ENCODE measurements around the gene SLC25A23.
A peak's percentile ranks its signal among the peaks of the same experiment; 100 is the strongest.

SLC25A23 gene

GRCh38 chr19:6467384-6467783 is 7.8 kb upstream of the SLC25A23 start:
- Histone ChIP-seq H3K9me3 (ENCODE audit: control insufficient read depth, insufficient read depth, low read length) (no peaks in the 10 kb centered on the region), H3K36me3 (ENCODE audit: control insufficient read depth, insufficient read depth, low read length) (peaks cover 6% of the 10 kb centered on the region), H3K27me3 (ENCODE audit: control insufficient read depth, insufficient read depth, low read length) (no peaks in the 10 kb centered on the region), H3K27ac (ENCODE audit: low read length) (no peak overlapping the region), H3K4me1 (ENCODE audit: control insufficient read depth, insufficient read depth, low read length) (peaks cover 2% of the 10 kb centered on the region), H3K4me3 (ENCODE audit: low read length) (no peak overlapping the region)
- no CpG with 5 or more reads among the region's 8 CpGs for WGBS (ENCODE audit: insufficient coverage, insufficient read length)
- no peak for DNase-seq (ENCODE audit: low read depth, low spot score)

- no peaks in the 10 kb centered on the region for H3K9me3 ChIP-seq (ENCODE audit: control insufficient read depth, insufficient read depth, low read length)
- no peak overlapping the region; the same call in 1 of the 2 replicates for H3K4me3 ChIP-seq (ENCODE audit: low read length)
- no peaks in the 10 kb centered on the region for H3K27me3 ChIP-seq (ENCODE audit: control insufficient read depth, insufficient read depth, low read length)
- DNase-seq (ENCODE audit: low read depth, low spot score) = no peak
- peaks cover 6% of the 10 kb centered on the region for H3K36me3 ChIP-seq (ENCODE audit: control insufficient read depth, insufficient read depth, low read length)
- H3K4me1 ChIP-seq (ENCODE audit: control insufficient read depth, insufficient read depth, low read length) = peaks cover 2% of the 10 kb centered on the region
- WGBS (ENCODE audit: insufficient coverage, insufficient read length) = no CpG with 5 or more reads among the region's 21 CpGs
- no peak overlapping the region for H3K27ac ChIP-seq (ENCODE audit: low read length)
Measured at GRCh38 chr19:6466526-6467248, 7.1 kb upstream of the SLC25A23 start.

- no CpG with 5 or more reads among the region's 8 CpGs for WGBS (ENCODE audit: insufficient coverage, insufficient read length)
- no peaks in the 10 kb centered on the region for H3K9me3 ChIP-seq (ENCODE audit: control insufficient read depth, insufficient read depth, low read length)
- no peaks in the 10 kb centered on the region; the same call in 1 of the 2 replicates for H3K4me1 ChIP-seq (ENCODE audit: control insufficient read depth, insufficient read depth, low read length)
- no peak overlapping the region for H3K27ac ChIP-seq (ENCODE audit: low read length)
- no peak for DNase-seq (ENCODE audit: low read depth, low spot score)
- H3K36me3 ChIP-seq (ENCODE audit: control insufficient read depth, insufficient read depth, low read length) = peaks cover 6% of the 10 kb centered on the region
- no peak overlapping the region for H3K4me3 ChIP-seq (ENCODE audit: low read length)
- H3K27me3 ChIP-seq (ENCODE audit: control insufficient read depth, insufficient read depth, low read length) = no peaks in the 10 kb centered on the region
Measured at GRCh38 chr19:6465663-6466062, 6.1 kb upstream of the SLC25A23 start.

GRCh38 chr19:6465006-6465405 is 5.4 kb upstream of the SLC25A23 start:
- no peak overlapping the region for H3K27ac ChIP-seq (ENCODE audit: low read length)
- no peak for DNase-seq (ENCODE audit: low read depth, low spot score)
- WGBS (ENCODE audit: insufficient coverage, insufficient read length) = no CpG with 5 or more reads among the region's 9 CpGs
- H3K36me3 ChIP-seq (ENCODE audit: control insufficient read depth, insufficient read depth, low read length) = peaks cover 6% of the 10 kb centered on the region; the same call in 1 of the 2 replicates
- peak overlapping the region; percentile 79; the same call in 1 of the 2 replicates for H3K4me3 ChIP-seq (ENCODE audit: low read length)
- H3K27me3 ChIP-seq (ENCODE audit: control insufficient read depth, insufficient read depth, low read length) = no peaks in the 10 kb centered on the region
- H3K4me1 ChIP-seq (ENCODE audit: control insufficient read depth, insufficient read depth, low read length) = no peaks in the 10 kb centered on the region; the same call in 1 of the 2 replicates
- no peaks in the 10 kb centered on the region for H3K9me3 ChIP-seq (ENCODE audit: control insufficient read depth, insufficient read depth, low read length)

GRCh38 chr19:6464070-6464873 is 4.7 kb upstream of the SLC25A23 start, which contains the start of gene CRB3:
Gene CRB3 (plus strand): TSS chr19:6464271. CDS start chr19:6464702, 431 bp downstream.
- H3K4me3 ChIP-seq (ENCODE audit: low read length) = peak within 1 kb of the TSS; percentile 79
- H3K27me3 ChIP-seq (ENCODE audit: control insufficient read depth, insufficient read depth, low read length) = no peaks in the 10 kb centered on the region
- no peaks in the 10 kb centered on the region for H3K9me3 ChIP-seq (ENCODE audit: control insufficient read depth, insufficient read depth, low read length)
- no CpG with 5 or more reads among the region's 65 CpGs for WGBS (ENCODE audit: insufficient coverage, insufficient read length)
- no peak within 1 kb of the TSS for H3K27ac ChIP-seq (ENCODE audit: low read length)
- DNase-seq (ENCODE audit: low read depth, low spot score) = peak; percentile 91
- H3K36me3 ChIP-seq (ENCODE audit: control insufficient read depth, insufficient read depth, low read length) = peaks cover 6% of the 10 kb centered on the region; the same call in 1 of the 2 replicates
- H3K4me1 ChIP-seq (ENCODE audit: control insufficient read depth, insufficient read depth, low read length) = no peaks in the 10 kb centered on the region; the same call in 1 of the 2 replicates

- no peak overlapping the region for H3K27ac ChIP-seq (ENCODE audit: low read length)
- WGBS (ENCODE audit: insufficient coverage, insufficient read length) = no CpG with 5 or more reads among the region's 57 CpGs
- no peaks in the 10 kb centered on the region for H3K27me3 ChIP-seq (ENCODE audit: control insufficient read depth, insufficient read depth, low read length)
Measured at GRCh38 chr19:6460099-6460884, 700 bp upstream of the SLC25A23 start.

GRCh38 chr19:6458695-6459261 is 814 bp downstream of the SLC25A23 start:
- WGBS (ENCODE audit: insufficient coverage, insufficient read length) = no CpG with 5 or more reads among the region's 16 CpGs
- H3K4me3 ChIP-seq (ENCODE audit: low read length) = peak overlapping the region; percentile 63
- peaks cover 7% of the 10 kb centered on the region for H3K36me3 ChIP-seq (ENCODE audit: control insufficient read depth, insufficient read depth, low read length)
- H3K9me3 ChIP-seq (ENCODE audit: control insufficient read depth, insufficient read depth, low read length) = peaks cover 2% of the 10 kb centered on the region; the same call in 1 of the 2 replicates
- DNase-seq (ENCODE audit: low read depth, low spot score) = no peak
- no peaks in the 10 kb centered on the region for H3K27me3 ChIP-seq (ENCODE audit: control insufficient read depth, insufficient read depth, low read length)
- no peak overlapping the region for H3K27ac ChIP-seq (ENCODE audit: low read length)
- H3K4me1 ChIP-seq (ENCODE audit: control insufficient read depth, insufficient read depth, low read length) = 0 out of 2 replicates have a peak, but pooled peaks cover 4% of the 10 kb centered on the region

More at GRCh38 chr19:6460099-6460884, 700 bp upstream of the SLC25A23 start:
- peak; percentile 90 for DNase-seq (ENCODE audit: low read depth, low spot score)
- Histone ChIP-seq H3K4me1 (ENCODE audit: control insufficient read depth, insufficient read depth, low read length) (peaks cover 4% of the 10 kb centered on the region; the same call in 1 of the 2 replicates), H3K4me3 (ENCODE audit: low read length) (peak overlapping the region; percentile 63; the same call in 1 of the 2 replicates), H3K36me3 (ENCODE audit: control insufficient read depth, insufficient read depth, low read length) (no peaks in the 10 kb centered on the region; the same call in 1 of the 2 replicates), H3K9me3 (ENCODE audit: control insufficient read depth, insufficient read depth, low read length) (no peaks in the 10 kb centered on the region)

GRCh38 chr19:6457958-6458694 is 1.5 kb downstream of the SLC25A23 start:
- no peak overlapping the region for H3K27ac ChIP-seq (ENCODE audit: low read length)
- 0 out of 2 replicates have a peak, but pooled peaks cover 4% of the 10 kb centered on the region for H3K4me1 ChIP-seq (ENCODE audit: control insufficient read depth, insufficient read depth, low read length)
- H3K4me3 ChIP-seq (ENCODE audit: low read length) = no peak overlapping the region
- peaks cover 9% of the 10 kb centered on the region for H3K36me3 ChIP-seq (ENCODE audit: control insufficient read depth, insufficient read depth, low read length)
- no CpG with 5 or more reads among the region's 17 CpGs for WGBS (ENCODE audit: insufficient coverage, insufficient read length)
- DNase-seq (ENCODE audit: low read depth, low spot score) = no peak
- no peaks in the 10 kb centered on the region for H3K27me3 ChIP-seq (ENCODE audit: control insufficient read depth, insufficient read depth, low read length)
- peaks cover 2% of the 10 kb centered on the region; the same call in 1 of the 2 replicates for H3K9me3 ChIP-seq (ENCODE audit: control insufficient read depth, insufficient read depth, low read length)

GRCh38 chr19:6455924-6456323 is 3.7 kb downstream of the SLC25A23 start:
- Histone ChIP-seq H3K4me3 (ENCODE audit: low read length) (no peak overlapping the region), H3K4me1 (ENCODE audit: control insufficient read depth, insufficient read depth, low read length) (0 out of 2 replicates have a peak, but pooled peaks cover 4% of the 10 kb centered on the region), H3K27ac (ENCODE audit: low read length) (no peak overlapping the region), H3K9me3 (ENCODE audit: control insufficient read depth, insufficient read depth, low read length) (peaks cover 2% of the 10 kb centered on the region; the same call in 1 of the 2 replicates), H3K27me3 (ENCODE audit: control insufficient read depth, insufficient read depth, low read length) (no peaks in the 10 kb centered on the region), H3K36me3 (ENCODE audit: control insufficient read depth, insufficient read depth, low read length) (peaks cover 9% of the 10 kb centered on the region)
- WGBS (ENCODE audit: insufficient coverage, insufficient read length) = no CpG with 5 or more reads among the region's 15 CpGs
- DNase-seq (ENCODE audit: low read depth, low spot score) = no peak

Measured in iPS DF 6.9 (cell line).